A673 (cell line): ENCODE data around the gene IER5L. TPM values are rescaled to one million over a fixed set of nuclear protein-coding genes. Genes with fewer than 3 reads are reported as not detected.

Experiments used
- BruUV-seq: library from RNA; stranded (reverse); fragments of 400-500 nt; replicated peaks from 2 replicates; lab custom pipeline; 2021; lab: Mats Ljungman, UMichigan
- CTCF ChIA-PET: fragments of 300-600 bp; sonication (Branson Sonifier 250); formaldehyde crosslinking; loops from one replicate; lab custom pipeline; 2022; ENCODE audit warnings: antibody characterized with exemption; lab: Charles Lee
- POLR2A ChIA-PET: fragments of 300-600 bp; sonication (Branson Sonifier 250); formaldehyde crosslinking; loops from one replicate; lab custom pipeline; 2022; ENCODE audit warnings: antibody characterized with exemption; ENCODE audit not compliant: low non-redundant PET; lab: Charles Lee
- DNase-seq: peaks from one replicate; pipeline ENCODE4 v3.0.0-alpha.2; 2015; ENCODE audit warnings: low spot score
- H3K27ac ChIP-seq: fragments of 200-600 bp; sonication (generic); 2 replicates; pipeline ENCODE4 v1.5.1; 2016; ENCODE audit warnings: mixed run types, low read depth, mild to moderate bottlenecking, mixed read lengths, antibody characterized with exemption, low read length; ENCODE audit not compliant: poor library complexity, severe bottlenecking
- H3K27me3 ChIP-seq: fragments of 200-600 bp; sonication (generic); replicated peaks from 2 replicates; pipeline ENCODE4 v1.6.1; 2017; ENCODE audit warnings: mixed run types, low read depth, mild to moderate bottlenecking, mixed read lengths, antibody characterized with exemption, low read length; ENCODE audit not compliant: insufficient read depth, poor library complexity
- H3K36me3 ChIP-seq: fragments of 200-600 bp; sonication (generic); 2 replicates; pipeline ENCODE4 v1.6.1; 2016; ENCODE audit warnings: mixed run types, mild to moderate bottlenecking, mixed read lengths, antibody characterized with exemption, low read length; ENCODE audit not compliant: insufficient read depth, poor library complexity, severe bottlenecking
- H3K4me1 ChIP-seq: fragments of 200-600 bp; sonication (generic); 2 replicates; pipeline ENCODE4 v1.6.1; 2017; ENCODE audit warnings: mixed run types, mild to moderate bottlenecking, mixed read lengths, antibody characterized with exemption, low read length; ENCODE audit not compliant: insufficient read depth, poor library complexity, severe bottlenecking
- H3K4me3 ChIP-seq: fragments of 200-600 bp; sonication (generic); 2 replicates; pipeline ENCODE4 v1.5.1; 2016; ENCODE audit warnings: low read depth, mixed run types, mild to moderate bottlenecking, mixed read lengths, low read length; ENCODE audit not compliant: poor library complexity, severe bottlenecking
- H3K9me3 ChIP-seq: fragments of 200-600 bp; sonication (generic); 2 replicates; pipeline ENCODE4 v1.6.1; 2016; ENCODE audit warnings: mixed run types, low read depth, mild to moderate bottlenecking, mixed read lengths, antibody characterized with exemption, low read length; ENCODE audit not compliant: poor library complexity, severe bottlenecking
- EZH2 ChIP-seq: fragments of 200-600 bp; sonication (generic); IDR thresholded peaks from 2 replicates; pipeline ENCODE4 v1.6.1; 2017; ENCODE audit warnings: borderline replicate concordance, low read depth, mild to moderate bottlenecking, mixed read lengths, antibody characterized with exemption, low read length; ENCODE audit not compliant: poor library complexity, severe bottlenecking
- intact Hi-C: fragments of 100-400 bp; cut with micrococcal nuclease; formaldehyde crosslinking; loops from one replicate; pipeline ENCODE4 v1.10.0; 2022; ENCODE audit not compliant: unreplicated experiment
- total RNA-seq: library from RNA; stranded (reverse); gene quantifications from 2 replicates; pipeline ENCODE4 v1.2.3, GENCODE V29; 2021
- TF ChIP-seq, protein P1 (sequence below): fragments of 300-800, 200-600 bp; sonication (generic); conservative IDR thresholded peaks from 2 replicates; pipeline ENCODE4 v1.5.1; 2017; ENCODE audit warnings: low read depth, mild to moderate bottlenecking, antibody characterized with exemption, low read length, moderate library complexity, mixed read lengths

IER5L gene
- total RNA-seq, 1 experiment from 2014 or later, result 14.0 TPM

DNA sequence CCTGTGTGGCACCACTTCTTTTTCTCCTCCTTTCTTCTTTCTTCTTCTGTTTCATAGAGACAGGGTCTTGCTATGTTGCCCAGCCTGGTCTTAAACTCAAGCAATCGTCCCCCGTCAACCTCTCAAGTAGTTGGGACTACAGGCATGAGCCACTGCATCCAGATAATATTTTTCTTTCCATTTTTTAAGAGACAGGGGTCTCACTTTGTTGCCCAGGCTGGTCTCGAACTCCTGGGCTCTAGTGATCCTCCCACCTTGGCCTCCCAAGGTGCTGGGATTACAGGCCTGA lies 47.4 kb upstream of the IER5L start:
- no peak overlapping the region for H3K27ac ChIP-seq
- CTCF ChIA-PET, result no interaction called here
- DNase-seq, result no peak
- TF ChIP-seq, protein P1, sequence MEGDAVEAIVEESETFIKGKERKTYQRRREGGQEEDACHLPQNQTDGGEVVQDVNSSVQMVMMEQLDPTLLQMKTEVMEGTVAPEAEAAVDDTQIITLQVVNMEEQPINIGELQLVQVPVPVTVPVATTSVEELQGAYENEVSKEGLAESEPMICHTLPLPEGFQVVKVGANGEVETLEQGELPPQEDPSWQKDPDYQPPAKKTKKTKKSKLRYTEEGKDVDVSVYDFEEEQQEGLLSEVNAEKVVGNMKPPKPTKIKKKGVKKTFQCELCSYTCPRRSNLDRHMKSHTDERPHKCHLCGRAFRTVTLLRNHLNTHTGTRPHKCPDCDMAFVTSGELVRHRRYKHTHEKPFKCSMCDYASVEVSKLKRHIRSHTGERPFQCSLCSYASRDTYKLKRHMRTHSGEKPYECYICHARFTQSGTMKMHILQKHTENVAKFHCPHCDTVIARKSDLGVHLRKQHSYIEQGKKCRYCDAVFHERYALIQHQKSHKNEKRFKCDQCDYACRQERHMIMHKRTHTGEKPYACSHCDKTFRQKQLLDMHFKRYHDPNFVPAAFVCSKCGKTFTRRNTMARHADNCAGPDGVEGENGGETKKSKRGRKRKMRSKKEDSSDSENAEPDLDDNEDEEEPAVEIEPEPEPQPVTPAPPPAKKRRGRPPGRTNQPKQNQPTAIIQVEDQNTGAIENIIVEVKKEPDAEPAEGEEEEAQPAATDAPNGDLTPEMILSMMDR, result no peak
- no peak for TF ChIP-seq EZH2
- no peak overlapping the region for H3K4me3 ChIP-seq
- no peaks in the 10 kb centered on the region for H3K36me3 ChIP-seq
- POLR2A ChIA-PET, result interaction anchor here (0.6 kb wide), 1 partner anchor 272 kb away, joined by 7 read pairs; no protein-coding TSS in a partner anchor
- BruUV-seq, result no TSS peak
- intact Hi-C loops, result no loop called here
- peaks cover 13% of the 10 kb centered on the region for H3K4me1 ChIP-seq
- H3K27me3 ChIP-seq, result no peaks in the 10 kb centered on the region
- no peaks in the 10 kb centered on the region for H3K9me3 ChIP-seq

DNA sequence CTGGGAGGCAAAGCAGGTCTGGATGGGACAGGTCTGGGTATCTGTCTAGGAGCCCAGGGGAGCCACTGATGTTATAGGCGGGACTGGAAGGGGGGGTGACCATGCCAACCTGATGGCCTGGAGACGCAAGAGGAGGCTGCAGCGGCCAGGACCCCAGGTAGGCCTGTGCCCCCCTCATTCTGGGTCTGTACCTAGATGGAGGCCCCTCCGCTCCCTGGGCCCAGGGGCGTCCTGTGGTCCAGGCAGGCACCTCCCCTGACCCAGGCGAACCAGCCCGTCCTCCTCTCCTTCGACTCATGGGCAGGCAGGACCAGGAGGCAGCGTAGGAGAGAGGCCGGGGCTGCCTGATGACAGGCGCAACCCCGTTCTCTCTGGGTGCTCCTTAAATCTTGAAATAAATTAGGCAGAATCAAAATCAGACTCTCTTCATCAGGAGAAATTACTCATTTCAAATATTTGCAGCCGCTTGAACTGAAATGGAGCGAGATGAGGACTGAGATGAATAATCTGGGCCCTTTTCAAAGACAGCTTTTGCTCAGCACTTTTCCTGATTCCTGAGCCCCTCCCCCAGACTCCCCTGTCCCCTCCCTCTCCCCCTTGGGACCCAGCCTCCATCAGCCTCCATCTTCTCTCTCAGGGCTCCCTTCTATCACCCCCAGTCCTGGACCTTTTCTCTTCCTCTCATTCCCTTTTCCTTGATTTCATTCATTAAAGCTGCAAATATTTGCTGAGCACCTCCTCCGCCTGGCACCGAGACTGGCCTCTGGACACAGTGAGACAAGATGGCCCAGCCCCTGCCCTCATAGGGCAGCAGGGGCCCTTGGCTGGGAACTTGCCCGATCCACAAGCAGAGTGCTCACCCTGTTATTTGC lies 46.8 kb upstream of the IER5L start:
- Histone ChIP-seq H3K27me3 (no peaks in the 10 kb centered on the region), H3K27ac (no peak overlapping the region), H3K4me1 (peaks cover 13% of the 10 kb centered on the region), H3K4me3 (no peak overlapping the region), H3K9me3 (no peaks in the 10 kb centered on the region), H3K36me3 (no peaks in the 10 kb centered on the region)
- CTCF ChIA-PET, result no interaction called here
- DNase-seq, result no peak
- TF ChIP-seq, protein P1, result no peak
- no peak for TF ChIP-seq EZH2
- intact Hi-C loops, result no loop called here
- no TSS peak for BruUV-seq
- POLR2A ChIA-PET, result interaction anchor here (0.6 kb wide), 1 partner anchor 272 kb away, joined by 7 read pairs; no protein-coding TSS in a partner anchor

DNA sequence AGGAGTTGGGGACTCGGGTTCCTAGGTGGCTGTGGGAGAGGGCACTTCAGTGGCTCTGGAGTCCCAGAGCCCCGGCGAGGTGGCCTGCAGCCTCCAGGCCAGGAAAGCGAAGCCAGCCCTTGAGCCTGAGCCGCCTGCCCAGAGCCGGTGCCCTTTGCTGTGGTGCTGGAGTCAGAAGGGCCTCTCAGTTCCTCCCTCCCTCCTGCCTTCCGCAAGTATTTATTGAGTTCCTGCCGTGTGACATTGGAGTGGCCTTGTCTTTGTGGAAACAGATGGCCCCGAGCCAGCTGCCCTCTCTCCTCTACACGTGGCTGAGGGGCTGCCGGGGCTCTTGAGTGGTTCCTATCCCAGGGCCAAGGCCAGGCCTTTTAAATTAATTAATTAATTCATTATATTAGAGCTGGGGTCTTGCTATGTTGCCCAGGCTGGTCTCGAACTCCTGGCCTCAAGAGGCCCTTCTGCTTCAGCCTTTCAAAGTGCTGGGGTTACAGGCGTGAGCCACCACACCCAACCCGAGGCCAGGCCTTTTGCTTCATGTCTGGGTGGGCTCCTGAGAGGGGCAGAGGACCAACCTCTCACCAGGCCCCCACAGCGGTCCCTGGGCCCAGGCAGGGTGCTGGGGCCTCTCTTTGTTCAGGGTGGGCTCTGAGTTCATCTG lies 45.6 kb upstream of the IER5L start:
- DNase-seq, result no peak
- TF ChIP-seq, protein P1, result no peak
- no peak for TF ChIP-seq EZH2
- H3K27ac ChIP-seq, result no peak overlapping the region
- H3K36me3 ChIP-seq, result no peaks in the 10 kb centered on the region
- CTCF ChIA-PET, result no interaction called here
- intact Hi-C loops, result no loop called here
- H3K4me3 ChIP-seq, result no peak overlapping the region
- no peaks in the 10 kb centered on the region for H3K9me3 ChIP-seq
- no peaks in the 10 kb centered on the region for H3K27me3 ChIP-seq
- BruUV-seq, result no TSS peak
- H3K4me1 ChIP-seq, result peaks cover 13% of the 10 kb centered on the region
- POLR2A ChIA-PET, result no interaction called here
